Measurements from ENCODE around the gene SNAPC2. TPM values are rescaled to one million over a fixed set of nuclear protein-coding genes. Genes with fewer than 3 reads are reported as not detected.

Gene SNAPC2
- total and polyA plus RNA-seq, 2 of the 13 experiments (the other 11 are each of a cell fraction or from before 2014, with no cell fraction given), result 10.2 to 12.7 TPM

DNA sequence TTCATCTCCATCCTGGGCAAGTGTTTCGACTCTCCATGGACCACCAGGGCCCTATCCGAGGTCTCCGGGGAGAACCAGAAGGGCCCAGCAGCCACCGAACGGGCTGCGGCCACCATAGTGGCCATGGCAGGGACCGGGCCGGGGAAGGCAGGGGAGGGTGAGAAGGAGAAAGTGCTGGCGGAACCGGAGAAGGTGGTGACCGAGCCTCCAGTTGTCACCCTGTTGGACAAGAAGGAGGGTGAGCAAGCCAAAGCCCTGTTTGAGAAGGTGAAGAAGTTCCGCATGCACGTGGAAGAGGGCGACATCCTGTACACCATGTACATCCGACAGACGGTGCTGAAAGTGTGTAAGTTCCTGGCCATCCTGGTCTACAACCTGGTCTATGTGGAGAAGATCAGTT is 21.2 kb upstream of the SNAPC2 start:
- Histone ChIP-seq H3K9me3 (ENCODE audit: low read length) (no peaks in the 10 kb centered on the region), H2AFZ (ENCODE audit: low read length) (no peak overlapping the region), H3K27ac (ENCODE audit: extremely low read length, insufficient read depth, low read length) (no peak overlapping the region), H3K27me3 (ENCODE audit: control insufficient read depth in 1 of 2, insufficient read depth in 2 of 2, low read length in 2 of 2) (no peaks in the 10 kb centered on the region), H3K36me3 (replicated peaks in 1 of 2; ENCODE audit: control insufficient read depth in 1 of 2, insufficient read depth in 2 of 2, low read length in 2 of 2) (peaks cover 9 to 15% of the 10 kb centered on the region in 2 experiments; a peak in 2 of 5 replicates), H3K4me3 (replicated peaks in 1 of 3; ENCODE audit: insufficient read depth in 1 of 3, low read depth in 2 of 3, low read length in 3 of 3) (no peak overlapping the region), H4K20me1 (ENCODE audit: insufficient read depth, low read length) (no peaks in the 10 kb centered on the region), H3K4me1 (ENCODE audit: insufficient read depth, low read length) (peaks cover 49% of the 10 kb centered on the region), H3K4me2 (ENCODE audit: low read depth, low read length) (no peak overlapping the region), H3K9ac (ENCODE audit: insufficient read depth, low read depth, low read length) (no peak overlapping the region), H3K79me2 (ENCODE audit: insufficient read depth, low read length) (peaks cover 6% of the 10 kb centered on the region)
- FAIRE-seq, result no peak
- no TSS peak for BruUV-seq (replicated peaks)
- no peak for ATAC-seq
- no peak for TF ChIP-seq KAT8 (CRISPR knock-in tag; IDR thresholded peaks at IDR 0.05)
- TF ChIP-seq ZNF776 (CRISPR knock-in tag; IDR thresholded peaks at IDR 0.05), result no peak
- TF ChIP-seq, protein P1, sequence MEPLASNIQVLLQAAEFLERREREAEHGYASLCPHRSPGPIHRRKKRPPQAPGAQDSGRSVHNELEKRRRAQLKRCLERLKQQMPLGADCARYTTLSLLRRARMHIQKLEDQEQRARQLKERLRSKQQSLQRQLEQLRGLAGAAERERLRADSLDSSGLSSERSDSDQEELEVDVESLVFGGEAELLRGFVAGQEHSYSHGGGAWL (CRISPR knock-in tag; IDR thresholded peaks at IDR 0.05), result no peak
- TF ChIP-seq PPARG (CRISPR knock-in tag; conservative IDR thresholded peaks at IDR 0.05), result no peak
- no peak for TF ChIP-seq ZNF207 (IDR thresholded peaks at IDR 0.05; ENCODE audit: borderline replicate concordance)
- no peak for TF ChIP-seq JUND (CRISPR knock-in tag; IDR thresholded peaks at IDR 0.05)
- TF ChIP-seq ZFYVE20 (CRISPR knock-in tag; IDR thresholded peaks at IDR 0.05; ENCODE audit: borderline replicate concordance, low read depth), result no peak
- TF ChIP-seq HNF4A (CRISPR knock-in tag; IDR thresholded peaks at IDR 0.05), result no peak
- no peak for TF ChIP-seq ZFP82 (CRISPR knock-in tag; IDR thresholded peaks at IDR 0.05; ENCODE audit: borderline replicate concordance)
- no peak for TF ChIP-seq ZBTB1 (CRISPR knock-in tag; IDR thresholded peaks at IDR 0.05; ENCODE audit: borderline replicate concordance)
- TF ChIP-seq, protein P2, sequence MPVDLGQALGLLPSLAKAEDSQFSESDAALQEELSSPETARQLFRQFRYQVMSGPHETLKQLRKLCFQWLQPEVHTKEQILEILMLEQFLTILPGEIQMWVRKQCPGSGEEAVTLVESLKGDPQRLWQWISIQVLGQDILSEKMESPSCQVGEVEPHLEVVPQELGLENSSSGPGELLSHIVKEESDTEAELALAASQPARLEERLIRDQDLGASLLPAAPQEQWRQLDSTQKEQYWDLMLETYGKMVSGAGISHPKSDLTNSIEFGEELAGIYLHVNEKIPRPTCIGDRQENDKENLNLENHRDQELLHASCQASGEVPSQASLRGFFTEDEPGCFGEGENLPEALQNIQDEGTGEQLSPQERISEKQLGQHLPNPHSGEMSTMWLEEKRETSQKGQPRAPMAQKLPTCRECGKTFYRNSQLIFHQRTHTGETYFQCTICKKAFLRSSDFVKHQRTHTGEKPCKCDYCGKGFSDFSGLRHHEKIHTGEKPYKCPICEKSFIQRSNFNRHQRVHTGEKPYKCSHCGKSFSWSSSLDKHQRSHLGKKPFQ (CRISPR knock-in tag; IDR thresholded peaks at IDR 0.05; ENCODE audit: insufficient replicate concordance), result no peak
- no peak for TF ChIP-seq SP1 (IDR thresholded peaks at IDR 0.05)
- TF ChIP-seq SP1 (CRISPR knock-in tag; IDR thresholded peaks at IDR 0.05), result no peak
- no peak for TF ChIP-seq ZNF670 (CRISPR knock-in tag; IDR thresholded peaks at IDR 0.05; ENCODE audit: borderline replicate concordance)
- TF ChIP-seq, protein P3, sequence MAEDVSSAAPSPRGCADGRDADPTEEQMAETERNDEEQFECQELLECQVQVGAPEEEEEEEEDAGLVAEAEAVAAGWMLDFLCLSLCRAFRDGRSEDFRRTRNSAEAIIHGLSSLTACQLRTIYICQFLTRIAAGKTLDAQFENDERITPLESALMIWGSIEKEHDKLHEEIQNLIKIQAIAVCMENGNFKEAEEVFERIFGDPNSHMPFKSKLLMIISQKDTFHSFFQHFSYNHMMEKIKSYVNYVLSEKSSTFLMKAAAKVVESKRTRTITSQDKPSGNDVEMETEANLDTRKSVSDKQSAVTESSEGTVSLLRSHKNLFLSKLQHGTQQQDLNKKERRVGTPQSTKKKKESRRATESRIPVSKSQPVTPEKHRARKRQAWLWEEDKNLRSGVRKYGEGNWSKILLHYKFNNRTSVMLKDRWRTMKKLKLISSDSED (CRISPR knock-in tag; IDR thresholded peaks at IDR 0.05), result no peak
- TF ChIP-seq HNRNPK (IDR thresholded peaks at IDR 0.05; ENCODE audit: low read depth, low read length, poor library complexity, severe bottlenecking), result no peak
- TF ChIP-seq TSC22D2 (CRISPR knock-in tag; IDR thresholded peaks at IDR 0.05; ENCODE audit: borderline replicate concordance), result no peak
- TF ChIP-seq, protein P4, sequence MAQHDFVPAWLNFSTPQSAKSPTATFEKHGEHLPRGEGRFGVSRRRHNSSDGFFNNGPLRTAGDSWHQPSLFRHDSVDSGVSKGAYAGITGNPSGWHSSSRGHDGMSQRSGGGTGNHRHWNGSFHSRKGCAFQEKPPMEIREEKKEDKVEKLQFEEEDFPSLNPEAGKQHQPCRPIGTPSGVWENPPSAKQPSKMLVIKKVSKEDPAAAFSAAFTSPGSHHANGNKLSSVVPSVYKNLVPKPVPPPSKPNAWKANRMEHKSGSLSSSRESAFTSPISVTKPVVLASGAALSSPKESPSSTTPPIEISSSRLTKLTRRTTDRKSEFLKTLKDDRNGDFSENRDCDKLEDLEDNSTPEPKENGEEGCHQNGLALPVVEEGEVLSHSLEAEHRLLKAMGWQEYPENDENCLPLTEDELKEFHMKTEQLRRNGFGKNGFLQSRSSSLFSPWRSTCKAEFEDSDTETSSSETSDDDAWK (CRISPR knock-in tag; IDR thresholded peaks at IDR 0.05), result no peak
- TF ChIP-seq ZNF274 (CRISPR knock-in tag; IDR thresholded peaks at IDR 0.05), result no peak
- TF ChIP-seq ZNF605 (CRISPR knock-in tag; IDR thresholded peaks at IDR 0.05), result no peak
- ChIA-PET POLR2A (interaction anchor here (1.4 to 2.8 kb wide), 2 partner anchors 11 to 13 kb away, joined by 4 to 34 read pairs; partner anchors contain the start of gene LRRC8E), CTCF (ENCODE audit: low intra/inter-chr PET ratio, low total read pairs) (no interaction called here)
- WGBS (ENCODE audit: low lambda C conversion rate), result 97% methylated on average over 14 of the region's 16 CpGs
- intact Hi-C loops (cut with micrococcal nuclease; ENCODE audit: unreplicated experiment) (no loop called here), in situ Hi-C loops (cut with HindIII; ENCODE audit: extremely low pct_ligation_motif_present, low pct_unique_long_range_greater_than_20kb) (no loop called here)
- no peak for DNase-seq (ENCODE audit: low spot score)
